Neural progenitor cell (in vitro differentiated cells): ENCODE measurements around the gene PDE11A. TPM values are rescaled to one million over a fixed set of nuclear protein-coding genes. Genes with fewer than 3 reads are reported as not detected.
"Not testable (repeated sequence)": the region's sequence is repeated elsewhere in the genome, so short reads cannot be mapped to it uniquely, and the experiment has no call there.

Source experiments
- DNase-seq: peaks from one replicate; pipeline ENCODE4 v3.0.0-alpha.2; 2016; ENCODE audit warnings: low spot score
- H2AFZ ChIP-seq: fragments of 200-600 bp; sonication (generic); replicated peaks from 2 replicates; pipeline ENCODE4 v1.6.1; 2016; ENCODE audit warnings: antibody characterized with exemption
- H3F3A ChIP-seq: fragments of 200-600 bp; sonication (generic); 2 replicates; pipeline ENCODE4 v1.6.1; 2016; ENCODE audit warnings: antibody characterized with exemption, low read depth
- H3K27ac ChIP-seq: fragments of 200-600 bp; sonication (generic); 2 replicates; pipeline ENCODE4 v1.5.1; 2016; ENCODE audit warnings: mild to moderate bottlenecking
- H3K27me3 ChIP-seq: fragments of 200-600 bp; sonication (generic); 2 replicates; pipeline ENCODE4 v1.6.1; 2016; ENCODE audit warnings: mild to moderate bottlenecking, moderate library complexity
- H3K36me3 ChIP-seq: fragments of 200-600 bp; sonication (generic); 2 replicates; pipeline ENCODE4 v1.5.1; 2016
- H3K4me1 ChIP-seq: fragments of 200-600 bp; sonication (generic); 2 replicates; pipeline ENCODE4 v1.6.1; 2016; ENCODE audit warnings: mixed run types
- H3K4me2 ChIP-seq: fragments of 200-600 bp; sonication (generic); 2 replicates; pipeline ENCODE4 v1.6.1; 2016
- H3K4me3 ChIP-seq: fragments of 200-600 bp; sonication (generic); 2 replicates; pipeline ENCODE4 v1.5.1; 2016
- H3K79me2 ChIP-seq: fragments of 200-600 bp; sonication (generic); 2 replicates; pipeline ENCODE4 v1.6.1; 2016; ENCODE audit warnings: low read depth
- H3K9ac ChIP-seq: fragments of 200-600 bp; sonication (generic); 2 replicates; pipeline ENCODE4 v1.6.1; 2016
- H3K9me3 ChIP-seq: fragments of 200-600 bp; sonication (generic); 2 replicates; pipeline ENCODE4 v1.5.1; 2016; ENCODE audit warnings: low read depth
- H4K20me1 ChIP-seq: fragments of 200-600 bp; sonication (generic); 2 replicates; pipeline ENCODE4 v1.6.1; 2016; ENCODE audit warnings: low read depth
- H3K27ac Mint-ChIP-seq: 3 replicates; pipeline ENCODE4 v1.8.0; 2021; ENCODE audit warnings: mixed read lengths
- H3K27me3 Mint-ChIP-seq: 2 replicates; pipeline ENCODE4 v1.8.0; 2022; ENCODE audit warnings: low read depth, mild to moderate bottlenecking, inconsistent platforms, moderate library complexity, mixed read lengths; ENCODE audit not compliant: insufficient read depth
- H3K36me3 Mint-ChIP-seq: 3 replicates; pipeline ENCODE4 v1.8.0; 2021; ENCODE audit warnings: mixed read lengths
- H3K4me1 Mint-ChIP-seq: 3 replicates; pipeline ENCODE4 v1.8.0; 2021; ENCODE audit warnings: mixed read lengths
- H3K4me3 Mint-ChIP-seq: 3 replicates; pipeline ENCODE4 v1.8.0; 2021; ENCODE audit warnings: mild to moderate bottlenecking, moderate library complexity, mixed read lengths
- H3K9me3 Mint-ChIP-seq: 3 replicates; pipeline ENCODE4 v1.8.0; 2020; ENCODE audit warnings: mixed read lengths
- EZH2 ChIP-seq: fragments of 200-600 bp; sonication (generic); IDR thresholded peaks from 2 replicates; pipeline ENCODE4 v1.6.1; 2017; ENCODE audit warnings: antibody characterized with exemption, mild to moderate bottlenecking, moderate library complexity
- EZH2phosphoT487 ChIP-seq: fragments of 200-600 bp; sonication (generic); IDR thresholded peaks from 2 replicates; pipeline ENCODE4 v1.6.1; 2017; ENCODE audit warnings: antibody characterized with exemption
- total RNA-seq: library from RNA; depleted of rRNA; stranded (reverse); fragments of >200 nt; gene quantifications from 2 replicates; pipeline ENCODE4 v1.2.3, GENCODE V29; 2015; ENCODE audit warnings: low replicate concordance
- TF ChIP-seq, protein P1 (sequence below): fragments of 200-600 bp; sonication (generic); IDR thresholded peaks from 2 replicates; pipeline ENCODE4 v1.5.1; 2017; ENCODE audit warnings: antibody characterized with exemption, mild to moderate bottlenecking

PDE11A gene
- total RNA-seq, 1 donor from 2014 or later: 0.13 TPM

DNA sequence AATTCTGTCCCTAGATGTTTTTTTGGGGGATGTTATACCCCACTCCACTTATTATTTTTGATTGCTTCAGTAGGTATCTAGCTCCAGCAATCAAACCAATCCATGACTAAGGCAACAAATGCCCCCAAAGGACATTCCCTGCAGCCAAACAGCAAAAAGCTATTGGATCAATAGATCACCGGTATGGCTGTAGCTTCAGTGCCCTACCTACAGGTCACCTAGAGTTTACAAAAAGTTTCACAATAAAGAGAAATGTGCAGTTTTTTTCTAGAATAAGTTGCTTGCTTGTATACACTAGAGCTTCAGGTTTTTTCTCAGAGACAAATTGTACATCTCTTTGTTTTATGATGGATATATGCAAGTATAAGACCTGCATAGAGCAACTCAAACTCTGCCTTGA lies 27.7 kb downstream of the PDE11A start:
- Histone ChIP-seq H3K4me2 (no peak overlapping the region), H3K9ac (no peak overlapping the region), H4K20me1 (no peaks in the 10 kb centered on the region), H3K4me1 (no peaks in the 10 kb centered on the region), H3F3A (no peaks in the 10 kb centered on the region), H3K9me3 (no peaks in the 10 kb centered on the region), H3K4me3 (no peak overlapping the region), H3K27ac (no peak overlapping the region), H3K36me3 (no peaks in the 10 kb centered on the region), H3K79me2 (no peaks in the 10 kb centered on the region), H3K27me3 (peaks cover 11% of the 10 kb centered on the region), H2AFZ (no peak overlapping the region)
- Mint-ChIP-seq H3K4me3 (no peak overlapping the region), H3K4me1 (no peaks in the 10 kb centered on the region), H3K27ac (no peak overlapping the region), H3K36me3 (no peaks in the 10 kb centered on the region), H3K9me3 (no peaks in the 10 kb centered on the region), H3K27me3 (peaks cover 3% of the 10 kb centered on the region)
- DNase-seq: no peak
- TF ChIP-seq, protein P1, sequence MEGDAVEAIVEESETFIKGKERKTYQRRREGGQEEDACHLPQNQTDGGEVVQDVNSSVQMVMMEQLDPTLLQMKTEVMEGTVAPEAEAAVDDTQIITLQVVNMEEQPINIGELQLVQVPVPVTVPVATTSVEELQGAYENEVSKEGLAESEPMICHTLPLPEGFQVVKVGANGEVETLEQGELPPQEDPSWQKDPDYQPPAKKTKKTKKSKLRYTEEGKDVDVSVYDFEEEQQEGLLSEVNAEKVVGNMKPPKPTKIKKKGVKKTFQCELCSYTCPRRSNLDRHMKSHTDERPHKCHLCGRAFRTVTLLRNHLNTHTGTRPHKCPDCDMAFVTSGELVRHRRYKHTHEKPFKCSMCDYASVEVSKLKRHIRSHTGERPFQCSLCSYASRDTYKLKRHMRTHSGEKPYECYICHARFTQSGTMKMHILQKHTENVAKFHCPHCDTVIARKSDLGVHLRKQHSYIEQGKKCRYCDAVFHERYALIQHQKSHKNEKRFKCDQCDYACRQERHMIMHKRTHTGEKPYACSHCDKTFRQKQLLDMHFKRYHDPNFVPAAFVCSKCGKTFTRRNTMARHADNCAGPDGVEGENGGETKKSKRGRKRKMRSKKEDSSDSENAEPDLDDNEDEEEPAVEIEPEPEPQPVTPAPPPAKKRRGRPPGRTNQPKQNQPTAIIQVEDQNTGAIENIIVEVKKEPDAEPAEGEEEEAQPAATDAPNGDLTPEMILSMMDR: no peak
- TF ChIP-seq EZH2phosphoT487 (no peak), EZH2 (no peak)

DNA sequence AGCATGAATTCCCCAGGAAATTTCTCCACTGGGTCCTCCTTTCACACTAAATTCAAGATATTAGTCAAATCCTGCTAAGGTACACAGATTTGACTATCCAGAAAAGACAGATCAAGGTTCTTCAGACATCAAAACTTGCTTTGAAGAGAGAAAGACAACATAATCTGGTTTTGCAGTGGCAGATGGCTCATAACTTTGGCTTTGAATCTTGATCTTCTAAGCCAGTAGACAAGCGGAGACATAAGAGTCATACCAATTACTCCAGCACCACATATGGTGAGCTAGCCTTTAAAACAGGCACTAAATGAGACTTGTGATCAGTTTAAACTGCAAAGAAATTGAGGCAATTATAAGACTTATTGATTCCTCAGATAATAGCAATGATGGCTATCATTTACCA lies 29.3 kb downstream of the PDE11A start:
- Mint-ChIP-seq H3K4me3 (no peak overlapping the region), H3K27ac (no peak overlapping the region), H3K4me1 (no peaks in the 10 kb centered on the region)

DNA sequence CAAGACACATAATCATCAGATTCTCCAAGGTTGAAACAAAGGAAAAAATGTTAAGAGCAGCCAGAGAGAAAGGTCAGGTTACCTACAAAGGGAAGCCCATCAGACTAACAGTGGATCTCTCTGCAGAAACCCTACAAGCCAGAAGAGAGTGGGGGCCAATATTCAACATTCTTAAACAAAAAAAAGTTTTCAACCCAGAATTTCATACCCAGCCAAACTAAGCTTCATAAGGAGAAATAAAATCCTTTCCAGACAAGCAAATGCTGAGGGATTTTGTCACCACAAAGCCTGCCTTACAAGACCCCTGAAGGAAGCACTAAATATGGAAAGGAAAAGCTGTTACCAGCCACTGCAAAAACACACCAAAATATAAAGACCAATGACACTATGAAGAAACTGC lies 39.0 kb downstream of the PDE11A start:
- H4K20me1 ChIP-seq: not testable (repeated sequence)

More for the DNA sequence above, 29.3 kb downstream of the PDE11A start:
- Histone ChIP-seq H3F3A (no peaks in the 10 kb centered on the region), H3K27me3 (peaks cover 11% of the 10 kb centered on the region), H3K4me1 (no peaks in the 10 kb centered on the region), H3K4me2 (no peak overlapping the region), H3K9me3 (no peaks in the 10 kb centered on the region), H3K79me2 (no peaks in the 10 kb centered on the region), H3K27ac (no peak overlapping the region), H3K9ac (no peak overlapping the region), H4K20me1 (no peaks in the 10 kb centered on the region), H3K4me3 (no peak overlapping the region), H3K36me3 (no peaks in the 10 kb centered on the region), H2AFZ (no peak overlapping the region)
- no peak for DNase-seq
- no peaks in the 10 kb centered on the region for H3K27me3 Mint-ChIP-seq
- no peak for TF ChIP-seq EZH2phosphoT487
- TF ChIP-seq, protein P1: no peak
- no peak for TF ChIP-seq EZH2
- no peaks in the 10 kb centered on the region for H3K36me3 Mint-ChIP-seq
- no peaks in the 10 kb centered on the region for H3K9me3 Mint-ChIP-seq

DNA sequence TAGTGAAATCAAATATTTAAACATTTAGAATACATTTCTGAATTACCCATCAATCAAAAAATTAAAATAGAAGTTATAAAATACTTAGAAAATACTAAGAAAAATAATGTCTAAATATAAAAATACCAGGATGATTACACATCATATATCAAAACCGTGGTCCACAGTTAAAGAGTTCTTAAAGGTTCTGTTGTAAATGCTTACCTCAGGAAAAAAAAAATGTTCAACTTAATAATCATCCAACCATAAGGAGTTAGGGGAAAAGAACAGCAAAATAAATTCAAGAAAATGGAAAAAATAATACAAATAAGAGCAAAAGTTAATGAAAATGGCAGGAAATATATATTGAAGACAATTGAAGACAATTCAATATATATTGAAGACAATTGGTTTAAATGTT lies 43.2 kb downstream of the PDE11A start:
- Histone ChIP-seq H3F3A (no peaks in the 10 kb centered on the region), H3K27me3 (no peaks in the 10 kb centered on the region), H4K20me1 (no peaks in the 10 kb centered on the region), H2AFZ (no peak overlapping the region), H3K4me3 (no peak overlapping the region), H3K27ac (no peak overlapping the region), H3K36me3 (no peaks in the 10 kb centered on the region), H3K9me3 (no peaks in the 10 kb centered on the region), H3K4me1 (no peaks in the 10 kb centered on the region), H3K4me2 (no peak overlapping the region), H3K9ac (no peak overlapping the region), H3K79me2 (no peaks in the 10 kb centered on the region)
- Mint-ChIP-seq H3K4me1 (no peaks in the 10 kb centered on the region), H3K27me3 (no peaks in the 10 kb centered on the region), H3K9me3 (peaks cover 17% of the 10 kb centered on the region), H3K4me3 (no peak overlapping the region), H3K27ac (no peak overlapping the region), H3K36me3 (no peaks in the 10 kb centered on the region)
- DNase-seq: no peak
- TF ChIP-seq EZH2: no peak
- TF ChIP-seq, protein P1: no peak
- no peak for TF ChIP-seq EZH2phosphoT487

More for the DNA sequence above, 39.0 kb downstream of the PDE11A start:
- not testable (repeated sequence) for H3K36me3 ChIP-seq, H3K4me3 Mint-ChIP-seq, H3K27ac Mint-ChIP-seq, H3K9me3 ChIP-seq, H3K4me2 ChIP-seq, H3K27me3 Mint-ChIP-seq, H3K27ac ChIP-seq, DNase-seq, H3K9ac ChIP-seq, H3K79me2 ChIP-seq, H3K4me1 ChIP-seq, H3K4me1 Mint-ChIP-seq, H3F3A ChIP-seq, H3K4me3 ChIP-seq, H2AFZ ChIP-seq, H3K27me3 ChIP-seq, H3K36me3 Mint-ChIP-seq
- peaks cover 32% of the 10 kb centered on the region for H3K9me3 Mint-ChIP-seq
